Mesenchymal stem cell (in vitro differentiated cells and primary cell): ENCODE data around the gene TSPYL4.

Source experiments
- DNase-seq: peaks from one replicate; pipeline ENCODE4 v3.0.0-alpha.2; 2013
- H2AFZ ChIP-seq: one replicate; pipeline ENCODE4 v1.6.1; 2013; ENCODE audit warnings: low read depth, mild to moderate bottlenecking, control low read depth, inconsistent platforms, low read length, moderate library complexity
- H2AK5ac ChIP-seq: 2 replicates; pipeline ENCODE4 v1.6.1; 2013; ENCODE audit warnings: low read length, moderate library complexity, mild to moderate bottlenecking, inconsistent platforms; ENCODE audit not compliant: severe bottlenecking
- H2BK120ac ChIP-seq: one replicate; pipeline ENCODE4 v1.6.1; 2013; ENCODE audit warnings: low read depth, mild to moderate bottlenecking, inconsistent platforms, low read length, moderate library complexity
- H2BK12ac ChIP-seq, 2 experiments: one replicate each; pipeline ENCODE4 v1.6.1; 2013; ENCODE audit warnings: inconsistent platforms in 2 of 2, low read length in 2 of 2, mild to moderate bottlenecking in 2 of 2, moderate library complexity in 2 of 2, control low read depth in 1 of 2
- H2BK15ac ChIP-seq: one replicate; pipeline ENCODE4 v1.6.1; 2013; ENCODE audit warnings: mild to moderate bottlenecking, low read depth, inconsistent platforms; ENCODE audit not compliant: poor library complexity, severe bottlenecking
- H2BK5ac ChIP-seq: 2 replicates; pipeline ENCODE4 v1.6.1; 2013; ENCODE audit warnings: low read depth, mild to moderate bottlenecking, low read length, control low read depth, inconsistent platforms; ENCODE audit not compliant: poor library complexity, severe bottlenecking
- H3K14ac ChIP-seq, 2 experiments: one replicate each; pipeline ENCODE4 v1.6.1; 2013; ENCODE audit warnings: inconsistent platforms in 2 of 2, low read length in 2 of 2, control low read depth in 1 of 2, mild to moderate bottlenecking in 1 of 2, moderate library complexity in 1 of 2
- H3K18ac ChIP-seq, 2 experiments: one replicate each; pipeline ENCODE4 v1.6.1; 2013; ENCODE audit warnings: inconsistent platforms in 2 of 2, low read length in 2 of 2, control low read depth in 1 of 2, low read depth in 1 of 2, mild to moderate bottlenecking in 1 of 2
- H3K23ac ChIP-seq, 2 experiments: one replicate each; pipeline ENCODE4 v1.6.1; 2013; ENCODE audit warnings: inconsistent platforms in 2 of 2, low read length in 2 of 2, mild to moderate bottlenecking in 2 of 2, moderate library complexity in 2 of 2, control low read depth in 1 of 2
- H3K27ac ChIP-seq: 2 replicates; pipeline ENCODE4 v1.5.1; 2013; ENCODE audit warnings: mild to moderate bottlenecking, moderate library complexity, low read length, control low read depth, inconsistent platforms; ENCODE audit not compliant: poor library complexity, severe bottlenecking
- H3K27me3 ChIP-seq, 2 experiments: 2 replicates each; pipeline versions ENCODE4 v1.6.1 to v1.7.0; 2013; ENCODE audit warnings: low read length in 2 of 2, mild to moderate bottlenecking in 2 of 2, moderate library complexity in 2 of 2, control low read depth in 1 of 2, inconsistent platforms in 1 of 2; ENCODE audit not compliant: control insufficient read depth in 1 of 2, insufficient read depth in 1 of 2
- H3K36me3 ChIP-seq, 2 experiments: 2 replicates each; pipeline versions ENCODE4 v1.6.1 to v1.7.0; 2013; ENCODE audit warnings: low read length in 2 of 2, control low read depth in 1 of 2, inconsistent platforms in 1 of 2, low read depth in 1 of 2, mild to moderate bottlenecking in 1 of 2; ENCODE audit not compliant: insufficient read depth in 2 of 2, control insufficient read depth in 1 of 2
- H3K4ac ChIP-seq, 2 experiments: one replicate each; pipeline ENCODE4 v1.6.1; 2013; ENCODE audit warnings: inconsistent platforms in 2 of 2, low read length in 2 of 2, mild to moderate bottlenecking in 2 of 2, moderate library complexity in 2 of 2, control low read depth in 1 of 2, low read depth in 1 of 2
- H3K4me1 ChIP-seq: 2 replicates; pipeline ENCODE4 v1.6.1; 2013; ENCODE audit warnings: low read depth, low read length, control low read depth; ENCODE audit not compliant: control insufficient read depth, insufficient read depth
- H3K4me2 ChIP-seq: 2 replicates; pipeline ENCODE4 v1.6.1; 2013; ENCODE audit warnings: low read length, mild to moderate bottlenecking, inconsistent platforms; ENCODE audit not compliant: poor library complexity, severe bottlenecking
- H3K4me3 ChIP-seq, 2 experiments: 2 replicates each; pipeline versions ENCODE4 v1.5.1 to v1.7.0; 2013; ENCODE audit warnings: low read length in 2 of 2, mild to moderate bottlenecking in 2 of 2, control low read depth in 1 of 2, low read depth in 1 of 2; ENCODE audit not compliant: insufficient read depth in 1 of 2
- H3K79me1 ChIP-seq: replicated peaks from 2 replicates; pipeline ENCODE4 v1.6.1; 2013; ENCODE audit warnings: mild to moderate bottlenecking, control low read depth, low read length, inconsistent platforms; ENCODE audit not compliant: poor library complexity, severe bottlenecking
- H3K9ac ChIP-seq: 2 replicates; pipeline ENCODE4 v1.7.0; 2013; ENCODE audit warnings: mild to moderate bottlenecking, low read length, moderate library complexity
- H3K9me3 ChIP-seq: 2 replicates; pipeline ENCODE4 v1.7.0; 2013; ENCODE audit warnings: mild to moderate bottlenecking, low read length; ENCODE audit not compliant: control insufficient read depth
- H4K8ac ChIP-seq: one replicate; pipeline ENCODE4 v1.6.1; 2013; ENCODE audit warnings: inconsistent platforms, mild to moderate bottlenecking, low read length, moderate library complexity
- H4K91ac ChIP-seq: one replicate; pipeline ENCODE4 v1.6.1; 2013; ENCODE audit warnings: mild to moderate bottlenecking, low read length, inconsistent platforms
- WGBS: methylation state at CpG from one replicate; pipeline ENCODE4 v1.1.7; 2013; ENCODE audit warnings: mixed read lengths; 5-methylcytosine and 5-hydroxymethylcytosine counted together

The TSPYL4 gene

GRCh38 chr6:116248577-116248976 is 5.3 kb downstream of the TSPYL4 start:
- H3K9me3 ChIP-seq: no peaks in the 10 kb centered on the region
- no peak for DNase-seq
- no peak overlapping the region for H3K4me2 ChIP-seq
- no peak overlapping the region for H3K27ac ChIP-seq
- no peak overlapping the region for H2BK15ac ChIP-seq
- no peak overlapping the region for H3K4ac ChIP-seq
- no peak overlapping the region for H2AFZ ChIP-seq
- peaks cover 18% of the 10 kb centered on the region for H3K4me1 ChIP-seq
- H3K79me1 ChIP-seq: peaks cover 14% of the 10 kb centered on the region
- H2AK5ac ChIP-seq: no peak overlapping the region
- H3K9ac ChIP-seq: no peak overlapping the region
- H3K4me3 ChIP-seq: no peak overlapping the region
- H3K18ac ChIP-seq: no peak overlapping the region
- no peak overlapping the region for H4K91ac ChIP-seq
- no peak overlapping the region for H3K14ac ChIP-seq
- no peak overlapping the region for H2BK12ac ChIP-seq
- peaks cover 0 to 9% of the 10 kb centered on the region in 2 experiments for H3K36me3 ChIP-seq
- H4K8ac ChIP-seq: no peak overlapping the region
- H3K27me3 ChIP-seq: no peaks in the 10 kb centered on the region
- no peak overlapping the region for H3K23ac ChIP-seq
- WGBS: 98% methylated on average over 1 of the region's 2 CpGs
- H2BK120ac ChIP-seq: no peak overlapping the region
- no peak overlapping the region for H2BK5ac ChIP-seq

GRCh38 chr6:116247285-116247684 is 6.6 kb downstream of the TSPYL4 start:
- H3K14ac ChIP-seq: no peak overlapping the region
- no peak overlapping the region for H3K4me2 ChIP-seq
- no peak overlapping the region for H2BK15ac ChIP-seq
- H3K9ac ChIP-seq: no peak overlapping the region
- H3K9me3 ChIP-seq: no peaks in the 10 kb centered on the region
- H3K27me3 ChIP-seq: no peaks in the 10 kb centered on the region
- H3K79me1 ChIP-seq: peaks cover 10% of the 10 kb centered on the region
- H3K4me1 ChIP-seq: peaks cover 10% of the 10 kb centered on the region
- H4K91ac ChIP-seq: no peak overlapping the region
- H2AFZ ChIP-seq: no peak overlapping the region
- DNase-seq: no peak
- no peak overlapping the region for H3K18ac ChIP-seq
- H3K23ac ChIP-seq: no peak overlapping the region
- H2AK5ac ChIP-seq: no peak overlapping the region
- H4K8ac ChIP-seq: no peak overlapping the region
- no peak overlapping the region for H3K4me3 ChIP-seq
- H3K36me3 ChIP-seq: peaks cover 0 to 7% of the 10 kb centered on the region in 2 experiments
- no peak overlapping the region for H2BK5ac ChIP-seq
- no peak overlapping the region for H2BK12ac ChIP-seq
- no peak overlapping the region for H3K27ac ChIP-seq
- H3K4ac ChIP-seq: no peak overlapping the region
- H2BK120ac ChIP-seq: no peak overlapping the region

- no peaks in the 10 kb centered on the region for H3K27me3 ChIP-seq
These were observed 7.8 kb downstream of the TSPYL4 start for GRCh38 chr6:116246089-116246488.

GRCh38 chr6:116244284-116244683 is 9.6 kb downstream of the TSPYL4 start:
- H3K4me3 ChIP-seq: no peak overlapping the region
- no peak overlapping the region for H2BK12ac ChIP-seq
- no peak overlapping the region for H3K27ac ChIP-seq
- no peaks in the 10 kb centered on the region for H3K4me1 ChIP-seq
- H3K9ac ChIP-seq: no peak overlapping the region
- no peak overlapping the region for H4K8ac ChIP-seq
- no peak overlapping the region for H3K4ac ChIP-seq
- no peak overlapping the region for H2BK120ac ChIP-seq
- H3K23ac ChIP-seq: no peak overlapping the region
- H3K79me1 ChIP-seq: peaks cover 3% of the 10 kb centered on the region
- no peak overlapping the region for H4K91ac ChIP-seq
- no peak overlapping the region for H3K4me2 ChIP-seq
- H2AK5ac ChIP-seq: no peak overlapping the region
- WGBS: 94% methylated on average over 3 of the region's 4 CpGs
- no peak for DNase-seq
- H2AFZ ChIP-seq: no peak overlapping the region
- no peaks in the 10 kb centered on the region for H3K9me3 ChIP-seq
- no peak overlapping the region for H3K18ac ChIP-seq
- no peaks in the 10 kb centered on the region for H3K27me3 ChIP-seq
- no peak overlapping the region for H3K14ac ChIP-seq
- H2BK15ac ChIP-seq: no peak overlapping the region
- no peak overlapping the region for H2BK5ac ChIP-seq
- H3K36me3 ChIP-seq: peaks cover under 1 to 1% of the 10 kb centered on the region in 2 experiments

More at GRCh38 chr6:116246089-116246488, 7.8 kb downstream of the TSPYL4 start:
- Histone ChIP-seq H2BK15ac (no peak overlapping the region), H3K4me2 (no peak overlapping the region), H3K79me1 (peaks cover 5% of the 10 kb centered on the region), H2AFZ (no peak overlapping the region), H3K23ac (no peak overlapping the region), H2AK5ac (no peak overlapping the region), H3K27ac (no peak overlapping the region), H2BK120ac (no peak overlapping the region), H3K4me3 (no peak overlapping the region), H4K8ac (no peak overlapping the region), H3K14ac (no peak overlapping the region), H3K18ac (no peak overlapping the region), H3K9ac (no peak overlapping the region), H3K4ac (no peak overlapping the region), H3K4me1 (peaks cover 5% of the 10 kb centered on the region), H4K91ac (no peak overlapping the region), H2BK5ac (no peak overlapping the region), H3K9me3 (no peaks in the 10 kb centered on the region), H2BK12ac (no peak overlapping the region), H3K36me3 (no peaks in the 10 kb centered on the region)
- no CpG with 5 or more reads among the region's 4 CpGs for WGBS
- DNase-seq: peak; percentile 74
